ENCODE results near the gene CHCHD6.

The CHCHD6 gene

GRCh38 chr3:126951561-126951960, 247.5 kb downstream of the CHCHD6 start:
- no peak for DNase-seq

- no peak for DNase-seq
Observed at GRCh38 chr3:126952261-126952982, 248.4 kb downstream of the CHCHD6 start.

- no peak for DNase-seq
Observed at GRCh38 chr3:126952983-126953660, 249.1 kb downstream of the CHCHD6 start.

GRCh38 chr3:126954141-126954842, 250.3 kb downstream of the CHCHD6 start:
- no peak for DNase-seq

GRCh38 chr3:126955004-126955790, 251.2 kb downstream of the CHCHD6 start:
- no peak for DNase-seq

- no peak for DNase-seq
Observed at GRCh38 chr3:126956361-126956760, 252.3 kb downstream of the CHCHD6 start.

- no peak for DNase-seq
Observed at GRCh38 chr3:126956866-126957650, 253.0 kb downstream of the CHCHD6 start.

- no peak for DNase-seq
Observed at GRCh38 chr3:126957776-126958637, 254.0 kb downstream of the CHCHD6 start.

GRCh38 chr3:126958638-126959085, 254.6 kb downstream of the CHCHD6 start:
- DNase-seq, result no peak

GRCh38 chr3:126959136-126959920, 255.3 kb downstream of the CHCHD6 start:
- no peak for DNase-seq

- no peak for DNase-seq
Observed at GRCh38 chr3:126959921-126960603, 256.0 kb downstream of the CHCHD6 start.

- no peak for DNase-seq
Observed at GRCh38 chr3:126960604-126960995, 256.6 kb downstream of the CHCHD6 start.

GRCh38 chr3:126961191-126961790, 257.3 kb downstream of the CHCHD6 start:
- DNase-seq, result no peak

GRCh38 chr3:126961791-126962461, 257.9 kb downstream of the CHCHD6 start:
- no peak for DNase-seq

- DNase-seq, result no peak
Observed at GRCh38 chr3:126962756-126963155, 258.7 kb downstream of the CHCHD6 start.

GRCh38 chr3:126963261-126964190, 259.5 kb downstream of the CHCHD6 start:
- DNase-seq, result no peak

GRCh38 chr3:126964261-126964660, 260.2 kb downstream of the CHCHD6 start:
- no peak for DNase-seq

- no peak for DNase-seq
Observed at GRCh38 chr3:126964950-126965349, 260.9 kb downstream of the CHCHD6 start.

All from NCI-H187 treated with DMSO at 0.1 percent for 48 hours (cell line).